Liver (tissue), 3 donors: Measurements from ENCODE around the gene MAML3.

Experiments
- FOXA1 ChIP-seq: IDR thresholded peaks from 2 replicates; pipeline ENCODE4 v1.6.1; 2016; ENCODE audit warnings: antibody characterized with exemption
- MAX ChIP-seq: IDR thresholded peaks from 2 replicates; pipeline ENCODE4 v1.6.1; 2016; ENCODE audit warnings: antibody characterized with exemption
- RAD21 ChIP-seq, 2 donors: IDR thresholded peaks; 2 replicates each; pipeline ENCODE4 v1.6.1; 2016; ENCODE audit warnings: antibody characterized with exemption in 2 of 2, mild to moderate bottlenecking in 2 of 2
- TF ChIP-seq, protein P1 (sequence below): fragments of 150-350 bp; IDR thresholded peaks from 2 replicates; pipeline ENCODE4 v1.5.1; 2017; ENCODE audit warnings: improper control_type of control experiment, low read depth, low read length; ENCODE audit not compliant: missing input control
- donor health status: healthy.
- donor health status: healthy.

DNA sequence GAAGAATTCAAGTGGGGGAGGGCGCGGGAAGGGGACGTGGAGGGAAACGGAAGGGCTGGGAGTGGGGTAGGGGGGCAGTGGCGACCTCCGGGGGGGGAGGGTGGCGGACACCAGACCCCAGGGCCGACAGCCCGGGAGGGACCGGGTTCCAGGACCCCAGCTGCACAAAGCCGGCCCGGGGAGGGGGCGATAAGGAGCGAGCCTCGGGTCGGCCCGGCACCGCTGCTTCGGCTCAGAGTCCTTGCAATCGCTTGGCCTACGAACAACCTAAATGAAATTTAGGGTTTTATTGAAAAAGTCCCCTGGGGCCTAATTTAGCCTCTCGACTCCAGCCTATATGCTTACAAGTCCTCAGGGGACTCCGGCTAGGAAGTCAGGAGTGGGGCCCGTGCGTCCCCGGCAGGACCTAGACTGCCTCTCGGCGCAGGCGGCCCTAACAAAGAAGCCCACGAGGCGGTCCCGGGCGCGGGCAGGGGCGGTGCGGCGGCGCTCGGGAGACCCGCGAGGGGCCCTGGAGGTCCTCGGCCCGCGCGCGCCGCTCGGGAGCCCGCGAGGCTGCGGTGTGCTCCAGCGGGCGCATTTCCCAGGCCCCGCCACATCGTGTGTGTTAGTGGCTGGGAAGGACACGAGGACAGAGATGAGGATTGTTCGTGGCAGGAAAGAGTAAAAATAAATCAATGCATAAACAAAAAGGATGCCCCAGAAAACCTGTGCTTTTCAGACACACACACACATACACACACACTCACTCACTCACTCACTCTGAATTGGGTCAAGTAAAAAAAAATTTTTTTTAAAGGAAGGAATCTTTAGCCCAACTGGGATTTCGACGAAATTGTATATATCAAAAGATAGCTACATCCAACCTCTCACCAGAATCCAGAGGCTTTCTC is 418.4 kb downstream of the MAML3 start:
- TF ChIP-seq, protein P1, sequence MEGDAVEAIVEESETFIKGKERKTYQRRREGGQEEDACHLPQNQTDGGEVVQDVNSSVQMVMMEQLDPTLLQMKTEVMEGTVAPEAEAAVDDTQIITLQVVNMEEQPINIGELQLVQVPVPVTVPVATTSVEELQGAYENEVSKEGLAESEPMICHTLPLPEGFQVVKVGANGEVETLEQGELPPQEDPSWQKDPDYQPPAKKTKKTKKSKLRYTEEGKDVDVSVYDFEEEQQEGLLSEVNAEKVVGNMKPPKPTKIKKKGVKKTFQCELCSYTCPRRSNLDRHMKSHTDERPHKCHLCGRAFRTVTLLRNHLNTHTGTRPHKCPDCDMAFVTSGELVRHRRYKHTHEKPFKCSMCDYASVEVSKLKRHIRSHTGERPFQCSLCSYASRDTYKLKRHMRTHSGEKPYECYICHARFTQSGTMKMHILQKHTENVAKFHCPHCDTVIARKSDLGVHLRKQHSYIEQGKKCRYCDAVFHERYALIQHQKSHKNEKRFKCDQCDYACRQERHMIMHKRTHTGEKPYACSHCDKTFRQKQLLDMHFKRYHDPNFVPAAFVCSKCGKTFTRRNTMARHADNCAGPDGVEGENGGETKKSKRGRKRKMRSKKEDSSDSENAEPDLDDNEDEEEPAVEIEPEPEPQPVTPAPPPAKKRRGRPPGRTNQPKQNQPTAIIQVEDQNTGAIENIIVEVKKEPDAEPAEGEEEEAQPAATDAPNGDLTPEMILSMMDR: no peak
- no peak for TF ChIP-seq FOXA1
- peak in 1 of 2 donors; percentile 7 for TF ChIP-seq RAD21 (IDR thresholded peaks at IDR 0.05)
- no peak for TF ChIP-seq MAX
